IPS-11a (cell line): ENCODE measurements around the gene EEF1AKMT4.
A peak's percentile ranks its signal among the peaks of the same experiment; 100 is the strongest.

Experiments
- H3K4me3 ChIP-seq: one replicate; pipeline ENCODE4 v1.5.1; 2013; ENCODE audit warnings: low read depth, low read length, control low read depth

EEF1AKMT4 gene

DNA sequence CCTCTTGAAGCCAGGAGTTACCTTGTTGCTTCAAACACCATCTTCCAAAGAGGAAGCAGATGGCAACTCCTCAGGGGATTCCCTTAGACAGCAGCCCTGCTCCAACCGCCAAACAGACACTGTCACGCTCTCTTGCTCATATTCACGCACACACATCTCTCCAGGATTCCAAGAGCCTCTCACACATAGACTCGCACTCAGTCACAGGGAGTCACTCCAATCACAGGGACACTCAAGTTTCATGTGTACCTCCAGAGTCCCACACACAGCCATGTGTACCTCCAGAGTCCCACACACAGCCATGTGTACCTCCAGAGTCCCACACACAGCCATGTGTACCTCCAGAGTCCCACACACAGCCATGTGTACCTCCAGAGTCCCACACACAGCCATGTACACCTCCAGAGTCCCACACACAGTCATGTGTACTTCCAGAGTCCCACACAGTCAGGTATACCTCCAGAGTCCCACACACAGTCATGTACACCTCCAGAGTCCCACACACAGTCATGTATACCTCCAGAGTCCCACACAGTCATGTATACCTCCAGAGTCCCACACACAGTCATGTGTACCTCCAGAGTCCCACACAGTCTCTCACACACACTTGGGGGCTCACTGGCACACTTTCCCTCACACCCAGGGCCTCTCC is 14.0 kb upstream of the EEF1AKMT4 start:
- H3K4me3 ChIP-seq = no peak overlapping the region

DNA sequence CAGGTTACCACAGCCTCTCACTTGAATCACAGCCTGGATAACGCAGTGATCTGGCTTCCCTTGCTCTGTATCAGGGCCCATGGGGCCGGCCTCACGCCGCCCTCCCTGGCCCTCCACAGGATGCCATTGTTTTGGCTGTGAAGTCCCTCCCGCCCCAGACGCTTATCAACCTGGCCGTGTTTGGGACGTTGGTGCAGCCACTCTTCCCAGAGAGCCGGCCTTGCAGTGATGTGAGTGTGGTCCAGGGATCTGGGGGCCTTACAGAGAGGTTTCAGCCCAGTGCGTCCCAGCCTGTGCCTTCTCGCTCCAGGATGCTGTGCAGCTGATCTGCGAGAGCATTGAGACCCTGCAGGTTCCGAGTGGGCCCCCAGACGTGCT is 13.4 kb upstream of the EEF1AKMT4 start:
- H3K4me3 ChIP-seq = no peak overlapping the region

DNA sequence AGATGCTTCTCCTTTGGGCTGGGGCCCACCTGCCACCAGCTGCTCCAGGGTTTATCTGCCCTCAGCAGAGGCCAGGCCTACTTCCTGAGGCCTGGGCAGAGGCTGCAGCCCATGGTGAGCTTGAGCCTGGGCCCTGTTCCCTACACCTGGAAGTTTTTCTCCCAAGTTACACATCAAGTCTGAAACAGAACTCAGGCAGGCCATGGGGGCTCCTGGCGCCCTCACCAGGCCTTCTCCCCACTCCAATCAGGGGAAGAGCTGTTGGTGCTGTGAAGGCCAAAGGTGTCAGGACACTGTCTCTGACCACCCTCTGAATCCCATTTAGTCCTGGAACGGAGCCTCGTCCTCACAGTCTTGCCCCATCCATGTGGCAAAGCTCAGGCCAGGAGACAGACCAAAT is 12.8 kb upstream of the EEF1AKMT4 start:
- no peak overlapping the region for H3K4me3 ChIP-seq

DNA sequence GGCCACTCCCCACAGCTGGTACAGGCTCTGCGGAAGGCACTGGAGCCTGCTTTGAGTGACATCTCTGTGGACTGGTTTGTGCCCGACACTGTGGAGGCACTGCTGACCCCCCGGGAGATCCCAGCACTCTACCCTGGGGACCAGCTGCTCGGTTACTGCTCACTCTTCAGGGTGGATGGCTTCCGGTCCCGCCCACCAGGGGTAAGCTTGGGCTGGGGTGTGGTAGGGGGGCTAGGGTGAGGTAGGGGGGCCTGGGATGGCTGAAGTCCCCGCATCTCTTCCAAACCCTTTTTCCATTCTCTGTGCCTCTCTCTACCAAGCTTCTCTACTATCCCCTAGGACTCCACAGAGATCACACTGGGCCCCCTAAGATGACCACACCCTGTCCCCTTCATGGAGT is 12.3 kb upstream of the EEF1AKMT4 start:
- H3K4me3 ChIP-seq = no peak overlapping the region

DNA sequence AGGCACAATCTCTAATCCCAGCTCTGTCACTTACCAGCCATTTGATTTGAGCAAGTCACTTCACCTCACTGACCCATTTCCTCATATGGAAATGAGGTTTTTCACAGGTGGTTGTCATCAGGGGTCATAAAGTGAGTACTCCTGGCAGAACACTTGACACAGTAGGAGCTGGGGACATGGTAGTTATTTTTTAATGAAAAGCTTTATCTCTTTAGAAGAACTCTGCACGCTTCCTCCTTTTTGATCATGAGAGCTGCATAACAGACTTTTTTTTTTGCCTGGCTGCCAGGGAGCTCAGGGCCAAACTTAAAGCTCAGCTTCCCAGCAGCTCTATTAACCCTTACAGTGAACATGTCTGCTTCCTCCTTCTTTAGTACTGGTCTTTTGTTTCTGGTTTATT is 11.7 kb upstream of the EEF1AKMT4 start:
- no peak overlapping the region for H3K4me3 ChIP-seq

DNA sequence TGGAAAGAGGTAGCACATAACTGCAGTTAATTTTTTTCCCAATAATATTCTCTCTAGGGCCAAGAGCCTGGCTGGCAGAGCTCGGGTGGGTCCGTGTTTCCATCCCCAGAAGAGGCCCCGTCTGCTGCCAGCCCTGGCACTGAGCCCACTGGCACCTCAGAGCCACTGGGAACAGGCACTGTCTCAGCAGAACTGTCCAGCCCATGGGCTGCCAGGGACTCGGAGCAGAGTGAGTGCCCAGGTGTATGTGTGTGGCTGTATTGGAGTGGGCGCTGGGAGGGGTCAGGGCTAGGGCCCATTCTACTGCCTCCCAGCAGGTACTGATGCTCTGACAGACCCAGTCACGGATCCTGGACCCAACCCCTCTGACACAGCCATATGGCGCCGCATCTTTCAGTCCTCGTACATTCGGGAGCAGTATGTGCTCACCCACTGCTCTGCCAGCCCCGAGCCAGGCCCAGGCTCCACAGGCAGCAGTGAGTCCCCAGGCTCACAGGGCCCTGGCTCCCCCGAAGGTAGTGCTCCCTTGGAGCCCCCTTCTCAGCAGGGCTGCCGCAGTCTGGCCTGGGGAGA is 11.1 kb upstream of the EEF1AKMT4 start:
- no peak overlapping the region for H3K4me3 ChIP-seq

DNA sequence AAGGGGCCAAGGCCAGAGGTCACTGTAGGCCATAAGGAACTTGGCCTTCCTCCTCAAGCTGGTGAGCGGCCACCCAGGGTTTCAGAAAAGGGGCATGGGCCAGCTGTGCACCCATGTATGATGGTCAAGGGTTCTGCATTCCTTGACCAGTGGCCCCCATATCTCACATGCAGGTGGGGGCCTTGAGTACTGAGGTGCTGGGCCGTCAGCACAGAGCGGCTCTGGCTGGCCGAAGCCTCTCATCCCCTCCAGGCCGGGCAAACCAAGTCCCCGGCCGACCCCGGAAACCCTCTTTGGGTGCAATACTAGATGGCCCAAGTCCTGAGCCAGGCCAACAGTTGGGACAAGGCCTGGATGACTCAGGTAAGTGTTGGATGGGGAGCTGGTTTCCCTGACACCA is 10.3 kb upstream of the EEF1AKMT4 start:
- no peak overlapping the region for H3K4me3 ChIP-seq

DNA sequence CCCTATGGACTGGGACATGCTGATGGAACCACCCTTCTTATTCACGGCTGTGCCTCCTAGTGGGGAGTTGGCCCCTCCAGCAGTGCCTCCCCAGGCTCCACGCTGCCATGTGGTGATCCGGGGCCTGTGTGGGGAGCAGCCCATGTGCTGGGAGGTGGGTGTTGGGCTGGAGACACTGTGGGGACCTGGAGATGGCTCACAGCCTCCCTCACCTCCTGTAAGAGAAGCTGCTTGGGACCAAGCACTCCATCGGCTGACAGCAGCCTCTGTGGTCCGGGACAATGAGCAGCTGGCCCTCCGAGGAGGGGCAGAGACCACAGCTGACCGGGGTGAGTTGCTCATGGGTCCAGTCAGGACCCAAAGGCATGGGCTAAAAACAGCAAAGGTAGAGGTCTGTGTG is 9.8 kb upstream of the EEF1AKMT4 start:
- H3K4me3 ChIP-seq = no peak overlapping the region

DNA sequence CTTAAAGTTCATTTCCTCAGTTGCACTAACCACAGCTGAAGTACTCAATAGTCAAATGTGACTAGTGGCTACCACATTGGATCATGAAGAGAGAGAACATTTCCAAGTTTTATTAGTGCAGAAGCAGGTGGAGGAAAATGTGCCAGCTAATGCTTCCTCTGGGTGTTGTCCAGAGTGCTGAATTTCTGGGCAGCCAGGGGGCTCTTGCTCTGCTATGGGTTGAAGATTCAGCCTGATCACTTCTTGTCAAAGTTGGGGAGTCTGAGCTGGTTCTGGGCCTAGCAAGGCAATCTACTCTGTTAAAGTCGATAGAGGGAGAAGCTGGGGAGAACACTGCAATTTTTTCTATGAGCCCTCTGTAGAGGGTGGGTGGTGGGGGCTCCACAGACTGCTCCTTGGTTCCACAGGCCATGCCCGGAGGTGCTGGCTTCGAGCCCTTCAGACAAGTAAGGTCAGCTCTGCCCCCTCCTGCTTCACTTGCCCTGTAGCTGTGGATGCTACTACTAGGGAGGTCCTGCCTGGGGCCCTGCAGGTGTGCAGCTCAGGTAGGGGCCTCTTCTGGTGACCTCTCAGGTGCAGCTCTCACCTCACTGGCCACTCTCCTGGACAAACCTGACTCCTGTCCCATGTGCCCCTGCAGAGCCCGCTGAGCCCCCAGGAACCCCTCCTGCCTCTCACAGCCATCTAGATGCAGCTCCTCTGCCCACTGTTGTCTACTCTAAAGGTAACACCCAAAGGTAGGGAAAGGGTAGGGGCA is 8.9 kb upstream of the EEF1AKMT4 start:
- no peak overlapping the region for H3K4me3 ChIP-seq

DNA sequence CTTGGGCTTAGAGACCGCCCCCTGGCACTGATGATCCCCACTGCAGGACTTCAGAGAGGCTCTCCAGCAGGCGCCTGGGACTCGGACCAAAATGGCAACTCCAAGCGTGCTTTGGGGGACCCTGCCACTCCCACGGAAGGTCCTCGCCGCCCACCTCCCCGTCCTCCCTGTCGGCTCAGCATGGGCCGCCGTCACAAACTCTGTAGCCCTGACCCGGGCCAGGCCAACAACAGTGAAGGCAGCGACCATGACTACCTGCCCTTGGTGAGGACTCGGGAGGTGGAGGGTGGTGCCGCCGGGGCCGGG is 8.4 kb upstream of the EEF1AKMT4 start:
- no peak overlapping the region for H3K4me3 ChIP-seq

DNA sequence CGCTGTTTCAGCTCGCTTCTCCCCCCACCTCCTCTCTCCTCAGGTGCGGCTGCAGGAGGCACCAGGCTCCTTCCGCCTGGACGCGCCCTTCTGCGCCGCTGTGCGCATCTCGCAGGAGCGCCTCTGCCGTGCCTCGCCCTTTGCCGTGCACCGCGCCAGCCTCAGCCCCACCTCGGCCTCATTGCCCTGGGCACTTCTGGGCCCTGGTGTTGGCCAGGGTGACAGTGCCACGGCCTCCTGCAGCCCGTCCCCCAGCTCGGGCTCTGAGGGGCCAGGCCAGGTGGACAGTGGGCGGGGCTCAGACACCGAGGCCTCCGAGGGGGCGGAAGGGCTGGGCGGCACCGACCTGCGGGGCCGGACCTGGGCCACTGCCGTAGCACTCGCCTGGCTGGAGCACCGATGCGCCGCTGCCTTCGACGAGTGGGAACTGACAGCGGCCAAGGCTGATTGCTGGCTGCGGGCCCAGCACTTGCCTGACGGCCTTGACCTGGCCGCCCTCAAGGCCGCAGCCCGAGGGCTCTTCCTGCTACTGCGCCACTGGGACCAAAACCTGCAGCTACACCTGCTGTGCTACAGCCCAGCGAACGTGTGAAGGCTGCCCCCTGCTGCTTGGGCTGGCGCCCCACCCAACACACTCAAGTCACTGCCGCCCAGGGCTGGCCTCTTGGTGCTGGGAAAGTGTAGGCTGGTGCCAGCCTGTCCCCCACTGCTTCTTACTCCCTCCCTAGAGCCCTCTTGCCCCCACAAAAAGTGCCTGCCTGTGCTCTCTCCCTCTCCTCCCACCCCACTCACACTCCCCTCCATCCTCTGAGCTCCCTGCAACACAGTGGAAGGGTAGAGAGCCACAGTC is 7.8 kb upstream of the EEF1AKMT4 start:
- no peak overlapping the region for H3K4me3 ChIP-seq

DNA sequence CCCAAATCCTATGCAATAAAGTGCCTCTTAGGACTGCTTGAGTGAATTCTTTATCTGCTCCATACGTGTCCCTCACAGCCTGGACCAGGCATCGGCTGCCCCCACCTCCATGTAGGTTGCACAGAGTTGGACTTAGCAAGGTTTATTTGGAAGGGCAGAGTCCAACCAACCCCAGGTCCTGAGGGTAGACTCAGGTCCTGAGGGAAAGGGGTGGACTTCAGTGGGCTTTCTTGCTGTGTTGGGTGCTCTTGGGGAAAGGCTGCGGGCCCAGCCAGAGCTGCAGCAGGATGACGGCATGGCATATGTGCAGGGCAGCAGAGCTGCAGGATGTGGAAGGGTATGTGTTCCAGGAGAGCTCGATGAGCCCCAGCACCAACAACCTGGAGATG is 7.2 kb upstream of the EEF1AKMT4 start:
- H3K4me3 ChIP-seq = no peak overlapping the region

DNA sequence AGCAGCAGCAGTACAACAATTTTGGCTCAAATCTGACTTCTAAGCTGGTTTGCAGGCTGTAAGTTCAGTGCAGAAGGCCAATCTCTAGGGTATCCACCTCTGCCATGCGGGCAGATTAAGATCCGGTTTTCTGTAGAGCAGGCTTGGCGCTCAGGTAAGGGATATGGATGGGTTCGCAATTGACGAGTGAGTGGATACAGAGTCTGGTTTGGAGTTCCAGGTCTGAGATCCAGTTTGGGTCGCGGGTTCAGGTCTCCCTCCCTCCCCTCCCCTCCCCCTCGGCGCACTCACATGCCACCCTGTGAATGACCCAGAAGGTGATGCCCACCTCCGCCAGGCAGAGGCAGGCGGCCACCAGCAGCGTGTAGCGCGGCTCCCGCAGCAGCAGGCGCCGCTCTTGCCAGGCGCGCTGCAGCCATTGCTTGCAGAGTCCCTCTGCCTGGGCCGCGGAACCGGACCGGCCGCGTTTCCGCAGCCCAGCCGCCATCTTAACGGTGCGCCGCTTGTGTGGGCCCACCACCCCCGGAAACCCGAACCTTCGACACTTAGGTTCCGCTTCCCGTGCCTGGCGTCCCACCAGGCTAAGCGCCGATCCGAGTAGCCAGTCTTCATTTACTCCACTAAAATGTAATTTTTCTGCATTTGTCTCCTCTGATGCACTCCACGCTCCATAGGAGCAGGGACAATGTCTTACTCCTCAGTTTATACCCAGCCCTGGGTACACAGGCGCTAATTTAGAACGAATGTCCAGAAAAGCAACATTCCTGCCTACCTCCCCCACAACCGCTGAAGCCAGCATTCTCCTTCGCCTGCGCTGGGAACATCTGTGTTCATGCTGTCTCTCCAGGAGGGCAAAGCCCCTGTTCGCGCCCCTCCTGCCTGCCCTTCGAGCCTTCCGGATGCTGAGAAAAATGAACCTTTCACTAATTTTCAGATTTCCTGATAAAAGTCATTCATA is 739 bp upstream of the EEF1AKMT4 start, which contains the start of gene ALG3:
ALG3 (minus strand) TSS at position 509 of the 958 bp plus-strand sequence; CDS start at position 487, 22 bp downstream.
- H3K4me3 ChIP-seq = peak within 1 kb of the TSS; percentile 99

DNA sequence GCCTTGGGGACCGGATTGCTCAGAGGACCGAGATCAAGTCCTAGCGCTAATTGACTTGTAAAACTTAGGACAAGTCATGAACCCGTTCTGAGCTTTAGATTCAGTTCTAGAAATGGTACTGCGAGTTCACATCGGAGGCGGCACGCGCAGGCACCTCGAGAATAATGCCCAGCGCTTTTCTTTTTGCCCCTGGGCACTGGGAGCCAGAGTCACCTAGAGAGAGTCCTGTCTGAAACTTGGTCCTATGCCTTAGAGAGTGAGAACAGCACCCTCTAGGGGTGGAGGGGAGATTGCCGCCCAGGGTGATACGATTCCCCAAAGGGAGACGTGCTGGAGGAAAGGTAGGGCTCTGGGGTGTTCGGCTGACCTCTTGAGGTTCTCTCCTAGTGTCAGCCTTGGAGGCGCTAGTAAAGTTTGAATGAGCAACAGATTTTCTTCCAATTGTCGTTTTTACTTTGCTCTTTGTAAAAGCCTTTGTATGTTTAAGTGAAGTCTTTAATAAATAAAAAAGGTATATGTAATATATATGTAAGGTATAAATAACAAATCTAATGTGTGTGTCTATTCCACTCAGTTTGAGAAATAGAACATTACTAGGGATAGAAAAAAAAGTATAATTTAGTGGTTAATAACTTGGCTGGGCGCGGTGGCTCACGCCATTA is 826 bp downstream of the EEF1AKMT4 start:
- peak overlapping the region; percentile 81 for H3K4me3 ChIP-seq

DNA sequence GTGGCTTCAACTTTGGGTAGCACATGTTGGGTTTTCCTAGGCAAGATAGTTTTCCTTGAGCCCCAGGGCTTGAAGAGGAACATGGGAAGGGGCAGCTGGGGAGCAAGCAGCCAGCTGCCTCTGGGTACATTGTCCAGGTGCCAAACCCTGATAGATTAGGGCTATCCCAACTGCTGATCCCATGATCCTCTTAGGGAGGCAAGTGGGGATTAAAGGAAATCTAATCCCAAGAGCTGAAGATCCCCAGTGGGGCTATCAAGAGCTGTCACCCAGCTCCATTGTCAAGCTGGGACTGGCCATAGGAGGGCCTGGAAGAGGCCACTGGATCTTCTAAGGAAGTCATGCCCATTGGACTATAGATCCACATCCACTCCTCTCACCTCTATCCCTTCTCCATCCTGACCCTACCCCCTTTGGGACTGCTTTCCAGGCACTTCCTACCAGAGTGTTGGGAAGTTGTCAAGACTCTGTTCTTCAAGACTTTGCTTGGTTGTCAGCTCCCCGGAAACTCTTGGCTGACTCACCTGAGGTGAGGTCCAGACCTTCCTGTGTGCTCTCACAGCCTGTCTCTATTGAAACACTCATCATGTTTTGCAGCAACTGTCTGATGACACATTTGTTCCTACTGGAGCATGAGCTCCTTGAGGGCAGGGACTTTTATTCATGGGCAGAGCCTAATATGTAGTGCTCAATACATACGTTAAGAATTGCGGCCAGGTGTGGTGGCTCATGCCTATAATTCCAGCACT is 6.0 kb downstream of the EEF1AKMT4 start:
- no peak overlapping the region for H3K4me3 ChIP-seq

DNA sequence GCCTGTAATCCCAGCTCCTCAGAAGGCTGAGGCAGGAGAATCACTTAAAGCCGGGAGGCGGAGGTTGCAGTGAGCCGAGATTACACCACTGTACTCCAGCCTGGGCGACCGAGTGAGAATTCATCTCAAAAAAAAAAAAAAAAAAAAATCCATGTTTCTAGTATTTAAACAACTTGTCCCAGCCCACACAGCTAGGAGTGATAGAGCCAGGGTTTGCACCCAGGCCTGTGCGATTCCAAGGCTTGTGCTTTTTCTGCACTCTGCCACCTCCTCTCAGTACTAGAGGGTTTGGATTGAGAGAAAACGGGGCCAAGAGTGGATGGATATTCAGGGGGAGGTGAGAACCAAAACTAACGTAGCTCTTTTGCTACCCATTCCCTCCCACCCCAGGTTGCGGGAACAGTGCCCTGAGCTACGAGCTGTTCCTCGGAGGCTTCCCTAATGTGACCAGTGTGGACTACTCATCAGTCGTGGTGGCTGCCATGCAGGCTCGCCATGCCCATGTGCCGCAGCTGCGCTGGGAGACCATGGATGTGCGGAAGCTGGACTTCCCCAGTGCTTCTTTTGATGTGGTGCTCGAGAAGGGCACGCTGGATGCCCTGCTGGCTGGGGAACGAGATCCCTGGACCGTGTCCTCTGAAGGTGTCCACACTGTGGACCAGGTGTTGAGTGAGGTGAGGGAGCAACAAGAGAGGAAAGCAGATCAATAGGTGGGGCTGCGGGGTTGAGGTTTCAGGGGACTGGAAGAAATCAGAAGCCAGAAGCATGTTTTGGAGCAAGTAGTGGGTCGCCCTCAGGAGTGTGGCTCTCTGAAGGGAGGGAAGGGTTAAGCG is 7.8 kb downstream of the EEF1AKMT4 start:
- H3K4me3 ChIP-seq = no peak overlapping the region

DNA sequence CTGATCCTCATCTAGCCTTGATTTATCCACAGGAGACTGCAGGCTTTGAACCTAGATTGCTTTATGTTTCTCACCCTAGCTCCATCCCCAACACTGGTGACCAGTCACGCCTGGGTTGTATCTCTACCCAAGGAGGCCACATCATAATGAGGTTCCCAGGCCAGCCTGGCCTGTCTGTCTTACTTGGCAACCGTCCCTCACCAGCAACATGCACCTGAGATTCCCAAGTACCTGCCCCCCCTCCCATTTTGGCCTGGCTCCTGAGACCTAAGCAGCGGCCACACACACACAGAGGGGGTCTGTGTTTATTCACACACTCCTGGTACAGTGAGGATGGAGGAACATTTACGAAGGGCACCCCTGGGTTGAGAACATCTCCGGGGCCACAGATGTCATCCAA is 9.5 kb downstream of the EEF1AKMT4 start:
- no peak overlapping the region for H3K4me3 ChIP-seq

DNA sequence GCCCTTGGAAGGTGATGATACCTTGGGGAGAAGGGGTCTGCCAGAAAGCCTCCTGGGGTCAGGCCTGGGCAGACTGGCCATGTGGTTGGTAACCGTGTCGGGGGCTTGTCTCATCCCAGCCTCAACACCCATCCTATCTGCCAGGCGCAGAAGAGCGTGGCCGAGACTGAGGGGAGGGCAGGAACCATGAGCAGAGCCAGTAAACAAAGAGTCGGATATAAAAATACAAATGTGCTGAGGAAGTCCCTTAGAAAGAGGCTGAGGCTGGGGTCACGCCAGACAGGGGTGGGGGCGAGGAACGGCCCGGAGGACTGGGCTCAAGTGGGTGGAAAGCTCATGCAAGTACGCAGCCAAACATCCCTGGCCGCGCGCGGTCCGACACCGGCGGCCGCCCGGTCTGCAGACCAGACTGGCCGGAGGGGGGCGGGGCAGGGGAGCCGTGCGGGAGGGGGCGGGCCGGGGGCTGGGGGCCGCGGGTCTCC is 10.0 kb downstream of the EEF1AKMT4 start:
- no peak overlapping the region for H3K4me3 ChIP-seq
